Peyer's patch (tissue), 4 donors: ENCODE results near the gene MAP3K12.

Experiments
- CTCF ChIP-seq, 6 experiments: fragments of 450-650 bp in 4 of 6; fragments of 200-600 bp in 2 of 6; sonication (generic) in 1 of 6; IDR thresholded peaks; one replicate each; pipeline ENCODE4 v1.5.1; 2017 to 2019; ENCODE audit warnings: antibody characterized with exemption in 6 of 6, mild to moderate bottlenecking in 3 of 6, moderate library complexity in 1 of 6
- POLR2A ChIP-seq, 2 donors: fragments of 450-650 bp; IDR thresholded peaks; one replicate each; pipeline ENCODE4 v1.5.1; 2017; ENCODE audit warnings: antibody characterized with exemption in 2 of 2, mild to moderate bottlenecking in 2 of 2, moderate library complexity in 2 of 2

GRCh38 chr12:53492830-53493609, 6.2 kb downstream of the MAP3K12 start:
- TF ChIP-seq CTCF (IDR thresholded peaks at IDR 0.05) (no peak), POLR2A (IDR thresholded peaks at IDR 0.05) (peak; percentile 84 to 90)
